Tibial nerve (tissue), 4 donors: ENCODE measurements around the gene YAE1. TPM values are rescaled to one million over a fixed set of nuclear protein-coding genes. Genes with fewer than 3 reads are reported as not detected.

Experiments
- DNase-seq, 2 donors: peaks; one replicate each; pipeline ENCODE4 v3.0.0-alpha.2; 2019; ENCODE audit warnings: low spot score in 2 of 2
- H3K27ac ChIP-seq, 4 donors: fragments of 200-600 bp; sonication (generic) in 3 of 4; one replicate each; pipeline ENCODE4 v1.5.1; 2017 to 2019; ENCODE audit warnings: mild to moderate bottlenecking in 1 of 4
- H3K27me3 ChIP-seq, 2 donors: fragments of 200-600 bp; sonication (generic) in 1 of 2; one replicate each; pipeline versions ENCODE4 v1.5.1 to v1.6.0; 2017 to 2019
- H3K36me3 ChIP-seq, 3 donors: fragments of 200-600 bp; sonication (generic); one replicate each; pipeline ENCODE4 v1.5.1; 2018 to 2019
- H3K4me1 ChIP-seq, 4 donors: fragments of 200-600 bp; sonication (generic) in 3 of 4; one replicate each; pipeline ENCODE4 v1.5.1; 2017 to 2019
- H3K4me3 ChIP-seq, 4 donors: fragments of 200-600 bp; sonication (generic) in 3 of 4; one replicate each; pipeline ENCODE4 v1.5.1; 2017 to 2019; ENCODE audit warnings: mild to moderate bottlenecking in 1 of 4, moderate library complexity in 1 of 4
- H3K9me3 ChIP-seq, 4 donors: fragments of 200-600 bp; sonication (generic) in 3 of 4; one replicate each; pipeline ENCODE4 v1.5.1; 2017 to 2019
- CTCF ChIP-seq, 5 experiments: fragments of 200-600 bp in 3 of 5; fragments of 450-650 bp in 2 of 5; sonication (generic) in 3 of 5; IDR thresholded peaks; one replicate each; pipeline ENCODE4 v1.5.1; 2016 to 2019; ENCODE audit warnings: antibody characterized with exemption in 5 of 5, mild to moderate bottlenecking in 3 of 5, moderate library complexity in 2 of 5
- EP300 ChIP-seq, 2 donors: sonication (generic); formaldehyde crosslinking; IDR thresholded peaks; one replicate each; pipeline ENCODE4 v1.6.1; 2017; ENCODE audit warnings: antibody characterized with exemption in 2 of 2, mild to moderate bottlenecking in 1 of 2
- POLR2A ChIP-seq, 2 donors: fragments of 450-650 bp; IDR thresholded peaks; one replicate each; pipeline ENCODE4 v1.6.1; 2017; ENCODE audit warnings: antibody characterized with exemption in 2 of 2, mild to moderate bottlenecking in 2 of 2, moderate library complexity in 2 of 2
- WGBS, 2 donors: methylation state at CpG; one replicate each; pipeline ENCODE4 v1.1.5; 2018; 5-methylcytosine and 5-hydroxymethylcytosine counted together
- total RNA-seq, 4 donors: library from RNA; depleted of rRNA; stranded (reverse); fragments of >200 nt; gene quantifications; one replicate each; pipeline ENCODE4 v1.1.0, GENCODE V29; 2016

Gene YAE1
- total RNA-seq, 4 donors from 2014 or later = 7.1 to 29.3 (median 18.4) TPM

- 39 to 41% methylated on average over 2 of the region's 2 CpGs for WGBS, 2 donors
- H3K27me3 ChIP-seq = no peaks in the 10 kb centered on the region
- H3K27ac ChIP-seq = no peak overlapping the region
- H3K4me1 ChIP-seq = no peaks in the 10 kb centered on the region
- H3K4me3 ChIP-seq = no peak overlapping the region
- peaks cover 0 to 14% (median 5%) of the 10 kb centered on the region in 4 donors for H3K9me3 ChIP-seq
- no peak for DNase-seq
- no peak for TF ChIP-seq CTCF (IDR thresholded peaks at IDR 0.05)
- TF ChIP-seq POLR2A (IDR thresholded peaks at IDR 0.05) = no peak
- no peak for TF ChIP-seq EP300 (IDR thresholded peaks at IDR 0.05)
- H3K36me3 ChIP-seq = no peaks in the 10 kb centered on the region
Measured at GRCh38 chr7:39550411-39550810, 15.8 kb upstream of the YAE1 start.

- Histone ChIP-seq H3K27ac (no peak overlapping the region), H3K4me1 (no peaks in the 10 kb centered on the region), H3K4me3 (no peak overlapping the region), H3K27me3 (no peaks in the 10 kb centered on the region), H3K9me3 (no peaks in the 10 kb centered on the region), H3K36me3 (no peaks in the 10 kb centered on the region)
- TF ChIP-seq EP300 (IDR thresholded peaks at IDR 0.05) (no peak), CTCF (IDR thresholded peaks at IDR 0.05) (no peak), POLR2A (IDR thresholded peaks at IDR 0.05) (no peak)
- no peak for DNase-seq
- 80 to 81% methylated on average over 3 of the region's 3 CpGs for WGBS, 2 donors
Measured at GRCh38 chr7:39553436-39553835, 12.8 kb upstream of the YAE1 start.

GRCh38 chr7:39554583-39555165 lies 11.5 kb upstream of the YAE1 start:
- DNase-seq = no peak
- no peak for TF ChIP-seq EP300 (IDR thresholded peaks at IDR 0.05)
- TF ChIP-seq CTCF (IDR thresholded peaks at IDR 0.05) = no peak
- no peak for TF ChIP-seq POLR2A (IDR thresholded peaks at IDR 0.05)

GRCh38 chr7:39557222-39557621 lies 9.0 kb upstream of the YAE1 start:
- WGBS, 2 donors = 34 to 49% methylated on average over 1 of the region's 1 CpG
- H3K36me3 ChIP-seq = no peaks in the 10 kb centered on the region
- no peak for DNase-seq
- H3K4me1 ChIP-seq = no peaks in the 10 kb centered on the region
- no peak for TF ChIP-seq EP300 (IDR thresholded peaks at IDR 0.05)
- TF ChIP-seq CTCF (IDR thresholded peaks at IDR 0.05) = no peak
- no peak for TF ChIP-seq POLR2A (IDR thresholded peaks at IDR 0.05)
- H3K27ac ChIP-seq = no peak overlapping the region
- H3K27me3 ChIP-seq = no peaks in the 10 kb centered on the region
- H3K9me3 ChIP-seq = no peaks in the 10 kb centered on the region
- no peak overlapping the region for H3K4me3 ChIP-seq

More at GRCh38 chr7:39554583-39555165, 11.5 kb upstream of the YAE1 start:
- H3K4me3 ChIP-seq = no peak overlapping the region
- no peaks in the 10 kb centered on the region for H3K9me3 ChIP-seq
- H3K36me3 ChIP-seq = no peaks in the 10 kb centered on the region
- H3K27me3 ChIP-seq = no peaks in the 10 kb centered on the region
- H3K27ac ChIP-seq = peak overlapping the region in 1 of 4 donors; percentile 15
- WGBS, 2 donors = 43 to 44% methylated on average over 7 of the region's 7 CpGs
- H3K4me1 ChIP-seq = no peaks in the 10 kb centered on the region

GRCh38 chr7:39557911-39558310 lies 8.3 kb upstream of the YAE1 start:
- no peak for DNase-seq
- Histone ChIP-seq H3K27ac (no peak overlapping the region), H3K4me3 (no peak overlapping the region), H3K4me1 (no peaks in the 10 kb centered on the region), H3K9me3 (no peaks in the 10 kb centered on the region), H3K36me3 (no peaks in the 10 kb centered on the region), H3K27me3 (no peaks in the 10 kb centered on the region)
- TF ChIP-seq POLR2A (IDR thresholded peaks at IDR 0.05) (no peak), CTCF (IDR thresholded peaks at IDR 0.05) (no peak), EP300 (IDR thresholded peaks at IDR 0.05) (no peak)
